Nephron (organoid): Measurements from ENCODE around the gene BRD7.
A peak's percentile ranks its signal among the peaks of the same experiment; 100 is the strongest.

Experiments
- H3K27ac Mint-ChIP-seq, 3 experiments: 2 replicates each; pipeline ENCODE4 v1.8.0; 2020; ENCODE audit warnings: mixed read lengths in 3 of 3, mild to moderate bottlenecking in 2 of 3, moderate library complexity in 1 of 3
- H3K27me3 Mint-ChIP-seq: 2 replicates; pipeline ENCODE4 v1.8.0; 2021; ENCODE audit warnings: low read depth, mild to moderate bottlenecking, moderate library complexity, mixed read lengths
- H3K36me3 Mint-ChIP-seq: 2 replicates; pipeline ENCODE4 v1.8.0; 2020; ENCODE audit warnings: low read depth, mixed read lengths
- H3K4me1 Mint-ChIP-seq: 2 replicates; pipeline ENCODE4 v1.8.0; 2020; ENCODE audit warnings: mixed read lengths
- H3K4me3 Mint-ChIP-seq, 3 experiments: 2 replicates each; pipeline ENCODE4 v1.8.0; 2020; ENCODE audit warnings: mild to moderate bottlenecking in 3 of 3, mixed read lengths in 3 of 3, moderate library complexity in 2 of 3
- H3K9me3 Mint-ChIP-seq: 2 replicates; pipeline ENCODE4 v1.8.0; 2020; ENCODE audit warnings: mixed read lengths
- TF ChIP-seq, protein P1 (sequence below), 3 experiments: fragments of 200-600 bp; sonication (generic); IDR thresholded peaks; one replicate each; pipeline ENCODE4 v1.5.0; 2021; ENCODE audit warnings: antibody characterized with exemption in 3 of 3; ENCODE audit not compliant: unreplicated experiment in 3 of 3

BRD7 gene

DNA sequence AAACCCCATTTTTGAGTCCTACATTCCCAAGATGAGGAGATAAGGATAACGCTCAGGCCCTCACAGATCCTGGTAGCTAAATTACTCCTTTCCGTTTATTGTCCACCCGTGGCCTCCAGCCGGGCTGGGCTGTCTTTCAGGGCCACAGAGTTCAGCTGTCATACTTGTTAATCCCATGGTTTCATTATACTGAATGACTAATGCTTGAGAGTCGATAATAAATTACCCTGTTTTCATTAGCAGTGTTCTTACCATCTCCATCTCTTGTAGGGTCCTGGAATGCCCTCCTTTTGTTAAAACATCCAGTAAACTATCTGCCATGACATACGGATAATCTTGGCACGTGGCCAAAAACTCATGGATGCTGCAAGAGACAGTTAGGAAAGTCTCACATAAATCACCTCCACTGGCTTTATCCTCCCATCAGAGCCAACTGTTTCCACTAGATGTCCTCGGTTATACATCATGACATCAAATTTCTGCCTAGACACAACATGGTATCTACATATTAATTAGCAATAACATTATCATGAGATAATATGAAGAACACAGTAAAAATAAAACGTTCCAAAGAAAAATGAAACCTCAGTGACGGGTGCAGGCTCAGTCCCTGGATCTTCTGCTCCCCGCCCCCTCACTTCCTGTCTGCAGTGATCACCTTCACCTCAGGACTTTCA lies 45.3 kb downstream of the BRD7 start:
- peak overlapping the region in 2 of 3 experiments; percentile 56 to 57 for H3K27ac Mint-ChIP-seq
- no peaks in the 10 kb centered on the region for H3K9me3 Mint-ChIP-seq
- TF ChIP-seq, protein P1, sequence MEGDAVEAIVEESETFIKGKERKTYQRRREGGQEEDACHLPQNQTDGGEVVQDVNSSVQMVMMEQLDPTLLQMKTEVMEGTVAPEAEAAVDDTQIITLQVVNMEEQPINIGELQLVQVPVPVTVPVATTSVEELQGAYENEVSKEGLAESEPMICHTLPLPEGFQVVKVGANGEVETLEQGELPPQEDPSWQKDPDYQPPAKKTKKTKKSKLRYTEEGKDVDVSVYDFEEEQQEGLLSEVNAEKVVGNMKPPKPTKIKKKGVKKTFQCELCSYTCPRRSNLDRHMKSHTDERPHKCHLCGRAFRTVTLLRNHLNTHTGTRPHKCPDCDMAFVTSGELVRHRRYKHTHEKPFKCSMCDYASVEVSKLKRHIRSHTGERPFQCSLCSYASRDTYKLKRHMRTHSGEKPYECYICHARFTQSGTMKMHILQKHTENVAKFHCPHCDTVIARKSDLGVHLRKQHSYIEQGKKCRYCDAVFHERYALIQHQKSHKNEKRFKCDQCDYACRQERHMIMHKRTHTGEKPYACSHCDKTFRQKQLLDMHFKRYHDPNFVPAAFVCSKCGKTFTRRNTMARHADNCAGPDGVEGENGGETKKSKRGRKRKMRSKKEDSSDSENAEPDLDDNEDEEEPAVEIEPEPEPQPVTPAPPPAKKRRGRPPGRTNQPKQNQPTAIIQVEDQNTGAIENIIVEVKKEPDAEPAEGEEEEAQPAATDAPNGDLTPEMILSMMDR (IDR thresholded peaks at IDR 0.05; ENCODE audit: unreplicated experiment in 3 of 3), result peak in 1 of 3 experiments; percentile 18
- peaks cover 9% of the 10 kb centered on the region for H3K4me1 Mint-ChIP-seq
- H3K36me3 Mint-ChIP-seq, result peaks cover 74% of the 10 kb centered on the region
- no peak overlapping the region for H3K4me3 Mint-ChIP-seq
- no peaks in the 10 kb centered on the region for H3K27me3 Mint-ChIP-seq

DNA sequence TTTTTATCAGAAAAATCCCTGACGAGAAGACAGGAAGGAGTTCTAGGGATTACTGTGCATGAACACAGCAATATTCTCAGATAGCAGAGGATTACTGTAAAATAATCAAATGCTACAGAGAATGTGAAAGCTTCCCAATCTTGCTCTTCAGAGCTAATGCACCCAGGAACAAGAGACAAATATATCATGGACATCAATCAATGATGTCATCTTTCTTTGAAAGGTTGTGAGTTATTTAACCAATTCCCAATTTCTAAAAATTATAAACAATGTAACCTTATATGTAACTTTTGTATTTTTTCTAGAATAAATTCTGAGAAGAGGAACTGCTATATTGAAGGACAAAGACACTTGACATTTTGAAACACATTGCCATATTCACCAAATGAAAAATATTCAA lies 46.5 kb downstream of the BRD7 start:
- Mint-ChIP-seq H3K9me3 (no peaks in the 10 kb centered on the region), H3K27me3 (no peaks in the 10 kb centered on the region), H3K4me3 (no peak overlapping the region), H3K4me1 (peaks cover 9% of the 10 kb centered on the region), H3K36me3 (peaks cover 72% of the 10 kb centered on the region), H3K27ac (no peak overlapping the region)
- TF ChIP-seq, protein P1 (IDR thresholded peaks at IDR 0.05; ENCODE audit: unreplicated experiment in 3 of 3), result no peak

DNA sequence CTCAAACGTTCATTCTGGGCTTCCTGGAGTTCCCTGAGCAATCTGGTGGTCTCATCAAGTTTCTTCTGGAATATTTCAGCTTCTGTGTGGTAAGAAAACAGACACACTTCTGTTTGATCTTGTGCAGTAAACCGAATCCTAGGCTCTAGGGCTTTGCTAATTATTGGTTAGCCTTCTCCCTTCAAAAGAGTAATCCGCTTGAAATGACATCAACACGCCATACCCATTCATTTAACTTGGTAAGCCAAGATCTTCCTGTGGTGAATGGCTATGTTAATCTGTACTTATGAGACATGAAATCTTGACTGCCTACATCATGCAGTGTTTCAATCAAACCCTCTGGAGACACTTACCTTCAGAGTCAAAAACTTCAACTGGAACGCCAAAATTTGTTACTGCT lies 48.5 kb downstream of the BRD7 start:
- Mint-ChIP-seq H3K36me3 (peaks cover 75% of the 10 kb centered on the region), H3K4me1 (peaks cover 9% of the 10 kb centered on the region), H3K27ac (no peak overlapping the region), H3K9me3 (no peaks in the 10 kb centered on the region), H3K4me3 (no peak overlapping the region), H3K27me3 (no peaks in the 10 kb centered on the region)
- TF ChIP-seq, protein P1 (IDR thresholded peaks at IDR 0.05; ENCODE audit: unreplicated experiment in 3 of 3), result no peak

DNA sequence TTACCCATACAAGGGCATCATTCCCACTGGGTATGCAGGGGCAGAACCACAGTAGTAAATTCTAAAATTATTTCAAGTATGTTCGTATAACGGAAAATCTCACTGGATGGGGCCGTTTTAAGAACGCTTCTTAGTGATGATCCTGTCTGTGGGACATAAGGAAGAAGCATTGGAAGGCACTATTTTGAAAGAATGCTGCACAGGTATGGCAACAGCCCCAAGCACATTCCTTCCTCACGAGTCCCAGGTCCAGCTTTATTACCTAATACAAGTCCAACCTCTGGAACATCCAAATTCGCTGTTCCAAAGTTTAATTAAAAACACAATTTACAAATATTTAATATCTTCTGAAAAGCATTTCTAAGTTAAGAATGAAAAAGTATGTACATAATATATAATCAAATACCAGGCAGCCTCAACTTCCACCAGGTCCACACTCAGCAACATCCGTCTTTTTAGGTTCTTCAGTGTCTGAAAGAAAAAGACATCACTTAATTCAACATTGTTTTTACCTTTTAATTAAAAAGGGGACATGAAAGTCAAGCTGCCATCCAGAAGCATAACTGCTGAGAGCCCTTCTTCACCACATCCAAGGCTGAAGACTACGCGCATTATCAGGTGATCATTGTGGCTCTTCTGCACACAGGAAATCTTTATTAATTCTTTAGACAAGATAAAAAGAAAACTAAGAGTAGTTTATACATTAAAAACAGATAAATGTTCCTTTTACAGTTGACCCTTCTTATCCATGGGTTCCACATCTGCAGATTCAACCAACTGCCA lies 49.8 kb downstream of the BRD7 start:
- Mint-ChIP-seq H3K36me3 (peaks cover 69% of the 10 kb centered on the region), H3K27ac (no peak overlapping the region), H3K4me1 (peaks cover 1% of the 10 kb centered on the region), H3K27me3 (no peaks in the 10 kb centered on the region), H3K4me3 (no peak overlapping the region), H3K9me3 (no peaks in the 10 kb centered on the region)
- TF ChIP-seq, protein P1 (IDR thresholded peaks at IDR 0.05; ENCODE audit: unreplicated experiment in 3 of 3), result no peak

DNA sequence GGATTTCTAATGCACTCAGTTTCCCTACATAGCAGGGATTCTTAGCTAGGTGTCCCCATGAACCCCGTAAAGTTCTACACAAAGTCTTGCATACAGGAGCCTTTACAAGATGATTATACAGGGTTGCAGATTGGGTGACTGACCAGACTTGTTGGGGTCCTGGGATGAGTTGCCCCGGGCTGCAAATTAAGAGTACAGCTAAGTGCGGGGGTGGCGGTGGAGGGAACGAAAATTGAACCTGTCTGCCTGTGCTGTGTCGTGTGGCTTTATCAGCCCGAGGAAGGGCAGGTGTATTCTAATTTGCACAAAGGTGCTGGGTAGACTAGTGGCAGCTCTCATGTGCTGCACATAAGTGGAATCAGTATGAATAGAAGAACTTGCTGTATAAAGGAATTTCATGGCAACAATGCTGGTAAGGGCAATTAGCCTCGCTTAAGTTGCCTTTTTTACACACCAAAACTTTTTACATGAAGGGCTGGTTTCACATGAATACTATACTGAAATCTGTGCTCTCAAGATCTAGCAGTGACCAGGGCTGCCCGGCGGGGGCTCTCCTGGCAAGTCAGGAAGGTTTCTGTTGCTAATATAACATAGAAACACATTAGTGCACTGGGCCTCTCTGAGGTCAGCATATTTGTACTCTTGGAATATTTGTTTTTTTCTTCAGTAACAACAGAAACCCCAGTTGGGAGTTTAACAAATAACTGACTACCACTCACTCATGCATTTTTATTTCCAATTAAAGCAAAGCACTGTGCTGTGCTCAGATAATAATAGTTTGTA lies 51.7 kb downstream of the BRD7 start:
- Mint-ChIP-seq H3K27me3 (no peaks in the 10 kb centered on the region), H3K4me3 (no peak overlapping the region), H3K36me3 (peaks cover 70% of the 10 kb centered on the region), H3K9me3 (no peaks in the 10 kb centered on the region), H3K4me1 (no peaks in the 10 kb centered on the region), H3K27ac (peak overlapping the region; percentile 38 to 85 (median 75))
- TF ChIP-seq, protein P1 (IDR thresholded peaks at IDR 0.05; ENCODE audit: unreplicated experiment in 3 of 3), result peak in 2 of 3 experiments; percentile 7 to 16
